MM.1S (cell line): Measurements from ENCODE around the gene PIWIL1.

Experiments used
- DNase-seq: peaks from one replicate; pipeline ENCODE4 v3.0.0-alpha.2; 2015
- H2AFZ ChIP-seq: fragments of 300-600 bp; sonication (generic); 2 replicates; pipeline ENCODE4 v1.6.0; 2016; ENCODE audit warnings: antibody characterized with exemption, low read length
- H3F3A ChIP-seq: fragments of 300-600 bp; sonication (generic); 2 replicates; pipeline ENCODE4 v1.6.1; 2016; ENCODE audit warnings: mild to moderate bottlenecking, antibody characterized with exemption, low read length, moderate library complexity, mixed read lengths; ENCODE audit not compliant: insufficient read depth
- H3K27ac ChIP-seq: fragments of 300-600 bp; sonication (generic); 2 replicates; pipeline ENCODE4 v1.5.1; 2016; ENCODE audit warnings: mild to moderate bottlenecking, low read length
- H3K27me3 ChIP-seq: fragments of 300-600 bp; sonication (generic); replicated peaks from 2 replicates; pipeline ENCODE4 v1.6.0; 2016; ENCODE audit warnings: low read length; ENCODE audit not compliant: insufficient read depth
- H3K36me3 ChIP-seq: fragments of 300-600 bp; sonication (generic); replicated peaks from 2 replicates; pipeline ENCODE4 v1.6.1; 2016; ENCODE audit warnings: mild to moderate bottlenecking, low read length, mixed read lengths; ENCODE audit not compliant: insufficient read depth
- H3K4me1 ChIP-seq: fragments of 300-600 bp; sonication (generic); 2 replicates; pipeline ENCODE4 v1.6.1; 2016; ENCODE audit warnings: low read length, mixed read lengths
- H3K4me2 ChIP-seq: fragments of 300-600 bp; sonication (generic); 2 replicates; pipeline ENCODE4 v1.6.0; 2016; ENCODE audit warnings: low read depth, low read length
- H3K4me3 ChIP-seq: fragments of 300-600 bp; sonication (generic); 2 replicates; pipeline ENCODE4 v1.5.1; 2016; ENCODE audit warnings: low read length, mixed read lengths
- H3K79me2 ChIP-seq: fragments of 300-600 bp; sonication (generic); 2 replicates; pipeline ENCODE4 v1.6.1; 2016; ENCODE audit warnings: mixed run types, low read length, mixed read lengths
- H3K9ac ChIP-seq: fragments of 300-600 bp; sonication (generic); 2 replicates; pipeline ENCODE4 v1.6.1; 2016; ENCODE audit warnings: low read length, mixed read lengths
- H3K9me2 ChIP-seq: fragments of 300-600 bp; sonication (generic); replicated peaks from 2 replicates; pipeline ENCODE4 v1.6.1; 2016; ENCODE audit warnings: mild to moderate bottlenecking, low read length, mixed read lengths; ENCODE audit not compliant: insufficient read depth
- H3K9me3 ChIP-seq: fragments of 300-600 bp; sonication (generic); replicated peaks from 2 replicates; pipeline ENCODE4 v1.6.1; 2016; ENCODE audit warnings: mild to moderate bottlenecking, low read length, mixed read lengths; ENCODE audit not compliant: insufficient read depth
- H4K20me1 ChIP-seq: fragments of 300-600 bp; sonication (generic); 2 replicates; pipeline ENCODE4 v1.6.1; 2016; ENCODE audit warnings: mild to moderate bottlenecking, low read length, moderate library complexity, mixed read lengths; ENCODE audit not compliant: insufficient read depth
- CTCF ChIP-seq: fragments of 300-600 bp; sonication (generic); IDR thresholded peaks from 2 replicates; pipeline ENCODE4 v1.5.1; 2016; ENCODE audit warnings: antibody characterized with exemption, low read length, mixed read lengths
- EZH2 ChIP-seq: fragments of 300-600 bp; sonication (generic); optimal IDR thresholded peaks from 2 replicates; pipeline ENCODE3; 2017; ENCODE audit warnings: low read depth, mild to moderate bottlenecking, antibody characterized with exemption, low read length, mixed read lengths
- EZH2phosphoT487 ChIP-seq: fragments of 300-600 bp; sonication (generic); IDR thresholded peaks from 2 replicates; pipeline ENCODE4 v1.6.1; 2018; ENCODE audit warnings: antibody characterized with exemption, low read length

Gene PIWIL1

GRCh38 chr12:130354407-130354806 is 16.7 kb downstream of the PIWIL1 start:
- Histone ChIP-seq H3K4me2 (no peak overlapping the region), H2AFZ (no peak overlapping the region), H3K27ac (no peak overlapping the region), H3K4me3 (no peak overlapping the region), H3K4me1 (no peaks in the 10 kb centered on the region), H3K9me3 (no peaks in the 10 kb centered on the region), H3K79me2 (no peaks in the 10 kb centered on the region), H3K36me3 (no peaks in the 10 kb centered on the region), H3F3A (no peaks in the 10 kb centered on the region), H3K9ac (no peak overlapping the region), H3K9me2 (no peaks in the 10 kb centered on the region), H3K27me3 (no peaks in the 10 kb centered on the region), H4K20me1 (no peaks in the 10 kb centered on the region)
- DNase-seq = no peak
- TF ChIP-seq CTCF (no peak), EZH2phosphoT487 (no peak)

GRCh38 chr12:130356222-130356621 is 18.5 kb downstream of the PIWIL1 start:
- H3K27ac ChIP-seq = no peak overlapping the region
- H3K9ac ChIP-seq = no peak overlapping the region
- no peaks in the 10 kb centered on the region for H3K4me1 ChIP-seq
- no peaks in the 10 kb centered on the region for H3K9me2 ChIP-seq
- H3F3A ChIP-seq = no peaks in the 10 kb centered on the region
- H3K9me3 ChIP-seq = no peaks in the 10 kb centered on the region
- TF ChIP-seq CTCF = no peak
- no peak for TF ChIP-seq EZH2phosphoT487
- no peak for TF ChIP-seq EZH2
- no peaks in the 10 kb centered on the region for H4K20me1 ChIP-seq
- H3K4me3 ChIP-seq = no peak overlapping the region
- H3K36me3 ChIP-seq = no peaks in the 10 kb centered on the region
- no peak for DNase-seq
- no peak overlapping the region for H3K4me2 ChIP-seq
- no peak overlapping the region for H2AFZ ChIP-seq
- H3K27me3 ChIP-seq = no peaks in the 10 kb centered on the region
- no peaks in the 10 kb centered on the region for H3K79me2 ChIP-seq

- TF ChIP-seq EZH2phosphoT487 (no peak), EZH2 (no peak), CTCF (no peak)
- no peak overlapping the region for H3K4me2 ChIP-seq
- H3K36me3 ChIP-seq = no peaks in the 10 kb centered on the region
- no peak overlapping the region for H2AFZ ChIP-seq
- DNase-seq = no peak
- no peaks in the 10 kb centered on the region for H3K9me3 ChIP-seq
- no peak overlapping the region for H3K9ac ChIP-seq
- H3K79me2 ChIP-seq = no peaks in the 10 kb centered on the region
- no peaks in the 10 kb centered on the region for H4K20me1 ChIP-seq
- H3F3A ChIP-seq = no peaks in the 10 kb centered on the region
- H3K27me3 ChIP-seq = no peaks in the 10 kb centered on the region
- no peaks in the 10 kb centered on the region for H3K4me1 ChIP-seq
- H3K27ac ChIP-seq = no peak overlapping the region
- no peaks in the 10 kb centered on the region for H3K9me2 ChIP-seq
- no peak overlapping the region for H3K4me3 ChIP-seq
These were observed 19.6 kb downstream of the PIWIL1 start for GRCh38 chr12:130357241-130357640.
